GM12892 (cell line): Measurements from ENCODE around the gene SYNJ2.

Source experiments
- POLR2A ChIP-seq: IDR thresholded peaks from 2 replicates; pipeline ENCODE4 v1.6.1; 2011; ENCODE audit warnings: low read depth, low read length, control low read depth
- POLR2AphosphoS5 ChIP-seq: IDR thresholded peaks from 2 replicates; pipeline ENCODE4 v1.6.1; 2011; ENCODE audit warnings: low read depth, low read length, control low read depth
- TAF1 ChIP-seq: IDR thresholded peaks from 2 replicates; pipeline ENCODE4 v1.6.1; 2011; ENCODE audit warnings: low read depth, mild to moderate bottlenecking, control low read depth, low read length, borderline replicate concordance

- no peak for TF ChIP-seq TAF1
- TF ChIP-seq POLR2AphosphoS5, result no peak
- no peak for TF ChIP-seq POLR2A
These were observed 59.7 kb downstream of the SYNJ2 start for GRCh38 chr6:158041370-158041769.
